Gastrocnemius medialis (tissue), 4 donors: Measurements from ENCODE around the gene ARHGAP9.

Experiments
- CTCF ChIP-seq, 5 experiments: fragments of 450-650 bp in 3 of 5; fragments of 200-600 bp in 2 of 5; sonication (generic) in 2 of 5; IDR thresholded peaks in 4 of 5; conservative IDR thresholded peaks in 1 of 5; 1 replicate in 4 of 5; 2 replicates in 1 of 5; pipeline ENCODE4 v1.5.1; 2016 to 2019; ENCODE audit warnings: antibody characterized with exemption in 5 of 5, mild to moderate bottlenecking in 3 of 5, moderate library complexity in 3 of 5
- POLR2A ChIP-seq, 2 donors: fragments of 450-650 bp; IDR thresholded peaks; one replicate each; pipeline ENCODE4 v1.6.1; 2017; ENCODE audit warnings: antibody characterized with exemption in 2 of 2, mild to moderate bottlenecking in 2 of 2, moderate library complexity in 2 of 2

DNA sequence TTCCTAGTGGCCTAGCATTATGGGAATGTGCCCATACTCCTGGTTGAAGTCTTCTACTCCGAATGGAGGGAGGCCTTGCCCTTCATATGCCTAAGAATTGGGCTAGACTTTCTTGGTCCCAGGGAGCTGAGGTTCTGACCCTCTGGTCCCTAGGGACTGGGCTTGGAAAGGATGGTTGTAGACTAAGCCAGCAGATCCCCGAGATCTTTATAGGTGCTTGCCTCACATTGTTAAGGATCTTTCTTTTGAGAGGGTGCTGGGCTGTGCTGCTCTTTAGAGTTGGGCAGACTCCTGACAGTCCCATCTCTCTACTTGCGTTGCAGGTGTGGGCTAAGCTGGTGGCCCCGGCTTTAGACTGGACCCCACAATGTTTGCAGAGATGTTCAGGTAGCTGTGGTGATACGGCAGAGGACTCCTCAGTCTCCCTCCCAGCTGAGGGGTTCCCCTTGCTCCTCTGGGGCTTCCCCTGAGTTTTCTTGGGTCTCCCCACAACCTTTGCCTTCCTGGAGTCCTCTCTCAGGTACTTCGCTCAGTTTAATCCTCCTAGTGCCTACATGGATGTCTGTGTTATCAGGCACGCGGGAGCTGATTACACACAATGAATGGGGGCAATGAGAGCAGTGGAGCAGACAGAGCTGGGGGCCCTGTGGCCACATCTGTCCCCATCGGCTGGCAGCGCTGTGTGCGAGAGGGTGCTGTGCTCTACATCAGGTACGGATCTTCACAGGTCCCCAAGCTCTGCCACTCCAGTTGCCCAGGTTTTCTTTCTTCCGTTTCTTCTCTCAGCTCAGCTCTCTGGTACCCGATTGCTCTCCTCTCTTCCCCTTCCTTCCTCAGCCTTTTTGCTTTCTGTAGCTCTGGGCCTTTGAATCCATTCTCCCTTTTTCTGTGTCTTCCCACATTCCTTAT, 44.3 kb upstream of the ARHGAP9 start:
- no peak for TF ChIP-seq CTCF (IDR thresholded peaks at IDR 0.05 in 4 of 5, conservative IDR thresholded peaks at IDR 0.05 in 1 of 5)
- TF ChIP-seq POLR2A (IDR thresholded peaks at IDR 0.05), result no peak
